ENCODE measurements around the gene DYNLL1.
A peak's percentile ranks its signal among the peaks of the same experiment; 100 is the strongest.
"Not testable (repeated sequence)": the region's sequence is repeated elsewhere in the genome, so short reads cannot be mapped to it uniquely, and the experiment has no call there.

Gene DYNLL1

DNA sequence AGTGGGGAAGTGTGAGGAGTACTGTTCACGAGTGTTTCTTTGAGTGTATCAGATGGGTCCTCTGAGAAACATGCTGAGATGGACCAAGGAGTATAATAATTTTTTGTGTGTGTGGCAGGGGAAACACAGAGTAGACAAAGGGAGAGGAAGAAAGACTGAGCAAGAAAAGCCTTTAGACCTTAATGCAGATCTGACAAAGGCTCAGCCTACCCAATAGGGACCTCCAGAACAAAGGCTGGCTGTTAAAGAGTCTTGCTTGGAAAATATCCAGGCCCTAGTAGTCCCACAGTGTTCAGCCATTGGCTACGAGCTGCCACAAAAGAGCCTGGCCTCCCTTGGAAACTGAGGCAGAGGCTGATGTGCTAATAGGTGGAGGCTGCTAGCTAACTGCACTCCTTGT lies 19.6 kb downstream of the DYNLL1 start:
- TF ChIP-seq CTCF (IDR thresholded peaks at IDR 0.05; ENCODE audit: unreplicated experiment in 3 of 3) = no peak
- Mint-ChIP-seq H3K4me1 (no peaks in the 10 kb centered on the region), H3K4me3 (no peak overlapping the region), H3K9me3 (no peaks in the 10 kb centered on the region), H3K27me3 (ENCODE audit: low read depth) (no peaks in the 10 kb centered on the region), H3K36me3 (ENCODE audit: low read depth) (peaks cover 29% of the 10 kb centered on the region), H3K27ac (no peak overlapping the region)

DNA sequence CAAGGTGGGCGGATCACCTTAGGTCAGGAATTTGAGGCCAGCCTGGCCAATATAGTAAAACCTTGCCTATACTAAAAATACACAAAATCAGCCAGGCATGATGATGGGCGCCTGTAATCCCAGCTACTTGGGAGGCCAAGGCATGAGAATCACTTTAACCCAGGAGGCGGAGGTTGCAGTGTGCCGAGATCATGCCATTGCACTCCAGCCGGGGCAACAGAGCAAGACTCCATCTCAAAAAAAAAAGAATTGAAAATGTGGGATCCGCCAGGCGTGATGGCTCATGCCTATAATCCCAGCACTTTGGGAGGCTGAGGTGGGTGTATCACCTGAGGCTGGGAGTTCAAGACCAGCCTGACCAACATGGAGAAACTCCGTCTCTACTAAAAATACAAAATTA lies 23.4 kb downstream of the DYNLL1 start:
- H3K4me3 Mint-ChIP-seq; H3K4me1 Mint-ChIP-seq; H3K27me3 Mint-ChIP-seq (ENCODE audit: low read depth); H3K27ac Mint-ChIP-seq; H3K9me3 Mint-ChIP-seq: not testable (repeated sequence)
- peaks cover 22% of the 10 kb centered on the region for H3K36me3 Mint-ChIP-seq (ENCODE audit: low read depth)

DNA sequence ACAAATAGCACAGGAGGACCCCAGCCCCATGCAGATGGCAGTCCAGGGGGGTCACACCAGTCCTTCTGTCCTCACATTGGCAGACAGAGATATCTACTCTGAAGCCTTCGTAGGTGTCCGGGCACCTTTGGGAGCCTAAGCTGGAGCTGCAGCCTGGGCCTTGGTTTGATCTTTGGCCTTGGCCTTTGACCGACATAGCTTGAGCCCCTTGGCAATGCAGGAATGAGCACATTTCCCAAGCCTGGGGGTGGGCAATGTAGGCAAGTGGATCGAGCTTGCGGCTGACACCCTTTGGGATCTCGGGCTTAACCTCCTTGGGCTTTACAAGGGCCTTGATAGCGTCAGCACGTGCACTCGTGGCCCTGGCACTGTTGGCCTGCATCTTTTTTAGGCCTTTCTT lies 26.7 kb downstream of the DYNLL1 start:
- Mint-ChIP-seq H3K9me3 (no peaks in the 10 kb centered on the region), H3K27me3 (ENCODE audit: low read depth) (no peaks in the 10 kb centered on the region), H3K4me3 (no peak overlapping the region), H3K36me3 (ENCODE audit: low read depth) (peaks cover 10% of the 10 kb centered on the region), H3K27ac (no peak overlapping the region), H3K4me1 (no peaks in the 10 kb centered on the region)
- TF ChIP-seq CTCF (IDR thresholded peaks at IDR 0.05; ENCODE audit: unreplicated experiment in 3 of 3) = no peak

GRCh38 chr12:120528861-120529525 lies 33.1 kb downstream of the DYNLL1 start, which contains the start of gene COQ5:
COQ5 (minus strand) TSS chr12:120529158; CDS start chr12:120529141, 17 bp downstream.
- peak within 1 kb of the TSS; percentile 98 to 100 (median 100) for H3K4me3 Mint-ChIP-seq
- TF ChIP-seq CTCF (IDR thresholded peaks at IDR 0.05; ENCODE audit: unreplicated experiment in 3 of 3) = no peak
- peaks cover 15% of the 10 kb centered on the region for H3K4me1 Mint-ChIP-seq
- no peaks in the 10 kb centered on the region for H3K27me3 Mint-ChIP-seq (ENCODE audit: low read depth)
- no peaks in the 10 kb centered on the region for H3K9me3 Mint-ChIP-seq
- H3K36me3 Mint-ChIP-seq (ENCODE audit: low read depth) = peaks cover 3% of the 10 kb centered on the region
- peak within 1 kb of the TSS; percentile 96 to 100 (median 98) for H3K27ac Mint-ChIP-seq

DNA sequence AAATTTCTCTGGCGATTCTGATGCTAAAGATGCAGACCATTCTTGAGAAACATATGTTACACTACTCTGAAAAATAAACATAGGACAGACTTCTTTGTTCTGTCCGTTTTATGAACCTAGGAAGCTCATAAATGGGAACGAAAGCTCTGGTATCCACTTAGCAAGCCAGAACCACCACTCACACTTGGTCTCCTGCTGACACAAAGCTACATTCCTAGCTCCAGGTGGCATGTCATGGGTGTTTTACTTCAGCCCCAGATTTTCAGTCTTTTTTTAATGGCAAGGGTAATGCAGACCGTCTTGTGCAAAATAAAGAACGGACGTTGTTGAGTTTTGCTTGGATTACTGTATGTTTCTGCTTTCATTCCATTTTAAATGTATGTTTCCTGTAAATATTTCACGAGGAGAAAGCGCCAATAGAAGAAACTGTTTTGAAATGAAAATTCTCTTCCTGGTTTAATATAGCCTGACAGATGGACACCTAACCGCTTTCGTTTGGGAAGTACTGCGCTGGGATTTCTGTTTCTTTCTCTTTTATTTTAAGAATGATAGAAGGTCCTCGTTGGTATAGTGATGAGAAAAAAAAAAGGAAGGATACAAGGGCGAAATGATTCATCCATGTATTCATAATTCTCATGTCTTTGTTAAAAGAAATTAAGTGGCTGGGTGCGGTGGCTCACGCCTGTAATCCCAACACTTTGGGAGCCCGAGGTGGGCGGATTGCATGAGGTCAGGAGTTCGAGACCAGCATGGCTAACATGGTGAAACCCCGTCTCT lies 33.9 kb downstream of the DYNLL1 start:
- Mint-ChIP-seq H3K9me3 (no peaks in the 10 kb centered on the region), H3K4me3 (peak overlapping the region; percentile 98 to 100 (median 100)), H3K27ac (peak overlapping the region; percentile 96 to 100 (median 98)), H3K4me1 (peaks cover 15% of the 10 kb centered on the region), H3K36me3 (ENCODE audit: low read depth) (no peaks in the 10 kb centered on the region), H3K27me3 (ENCODE audit: low read depth) (no peaks in the 10 kb centered on the region)
- no peak for TF ChIP-seq CTCF (IDR thresholded peaks at IDR 0.05; ENCODE audit: unreplicated experiment in 3 of 3)

DNA sequence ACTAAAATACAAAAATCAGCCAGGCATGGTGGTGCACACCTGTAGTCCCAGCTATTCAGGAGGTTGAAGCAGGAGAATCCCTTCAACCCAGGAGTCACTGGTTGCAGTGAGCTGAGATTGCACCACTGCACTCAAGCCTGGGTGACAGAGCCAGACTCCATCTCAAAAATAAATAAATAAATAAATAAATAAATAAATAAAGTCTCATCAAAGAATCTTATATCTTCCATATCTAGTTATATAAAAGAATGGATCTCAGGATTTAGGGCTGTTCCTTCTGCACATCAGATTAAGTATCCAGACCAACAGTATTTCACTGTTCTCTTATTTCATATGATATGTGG lies 34.5 kb downstream of the DYNLL1 start:
- Mint-ChIP-seq H3K4me3 (peak overlapping the region; percentile 98 to 100 (median 100)), H3K4me1 (peaks cover 19% of the 10 kb centered on the region), H3K27ac (peak overlapping the region in 1 of 3 experiments; percentile 96)
- H3K27me3 Mint-ChIP-seq (ENCODE audit: low read depth); H3K36me3 Mint-ChIP-seq (ENCODE audit: low read depth); H3K9me3 Mint-ChIP-seq: not testable (repeated sequence)
